Ovary (tissue), 3 donors: ENCODE measurements around the gene KIF16B.

Experiments used
- EP300 ChIP-seq: sonication (generic); formaldehyde crosslinking; IDR thresholded peaks from one replicate; pipeline ENCODE4 v1.6.1; 2017; ENCODE audit warnings: antibody characterized with exemption
- POLR2A ChIP-seq: fragments of 450-650 bp; IDR thresholded peaks from one replicate; pipeline ENCODE4 v1.6.1; 2017; ENCODE audit warnings: antibody characterized with exemption, mild to moderate bottlenecking, moderate library complexity
- TF ChIP-seq, protein P1 (sequence below), 3 donors: fragments of 450-650 bp in 2 of 3; fragments of 200-600 bp in 1 of 3; IDR thresholded peaks; one replicate each; pipeline versions ENCODE4 v1.5.1 to v1.8.0; 2016 to 2022; ENCODE audit warnings: antibody characterized with exemption in 3 of 3, mild to moderate bottlenecking in 1 of 3
- donor health status: DM: no; HTN: no; CAD: no.

DNA sequence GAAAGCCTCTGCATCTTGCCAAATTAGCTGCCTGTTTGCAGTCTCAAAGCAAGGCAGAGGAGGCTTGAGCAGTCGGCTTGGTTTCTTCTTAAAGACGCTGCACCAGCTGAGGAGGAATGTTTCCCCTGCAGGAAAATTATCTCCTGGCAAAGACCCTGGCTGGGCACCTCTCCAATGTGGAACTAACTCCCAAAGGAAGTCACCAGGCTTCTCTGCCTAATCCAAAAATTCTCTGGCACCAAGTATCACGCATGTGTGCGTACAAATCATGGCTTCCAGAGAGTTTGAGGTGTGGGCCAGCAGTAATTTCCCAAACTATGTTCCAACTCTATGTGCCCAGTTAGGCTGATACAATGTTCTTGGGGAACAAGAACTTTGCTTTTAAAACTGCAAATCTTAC, 176.2 kb downstream of the KIF16B start:
- TF ChIP-seq EP300 (no peak), POLR2A (no peak)
- TF ChIP-seq, protein P1, sequence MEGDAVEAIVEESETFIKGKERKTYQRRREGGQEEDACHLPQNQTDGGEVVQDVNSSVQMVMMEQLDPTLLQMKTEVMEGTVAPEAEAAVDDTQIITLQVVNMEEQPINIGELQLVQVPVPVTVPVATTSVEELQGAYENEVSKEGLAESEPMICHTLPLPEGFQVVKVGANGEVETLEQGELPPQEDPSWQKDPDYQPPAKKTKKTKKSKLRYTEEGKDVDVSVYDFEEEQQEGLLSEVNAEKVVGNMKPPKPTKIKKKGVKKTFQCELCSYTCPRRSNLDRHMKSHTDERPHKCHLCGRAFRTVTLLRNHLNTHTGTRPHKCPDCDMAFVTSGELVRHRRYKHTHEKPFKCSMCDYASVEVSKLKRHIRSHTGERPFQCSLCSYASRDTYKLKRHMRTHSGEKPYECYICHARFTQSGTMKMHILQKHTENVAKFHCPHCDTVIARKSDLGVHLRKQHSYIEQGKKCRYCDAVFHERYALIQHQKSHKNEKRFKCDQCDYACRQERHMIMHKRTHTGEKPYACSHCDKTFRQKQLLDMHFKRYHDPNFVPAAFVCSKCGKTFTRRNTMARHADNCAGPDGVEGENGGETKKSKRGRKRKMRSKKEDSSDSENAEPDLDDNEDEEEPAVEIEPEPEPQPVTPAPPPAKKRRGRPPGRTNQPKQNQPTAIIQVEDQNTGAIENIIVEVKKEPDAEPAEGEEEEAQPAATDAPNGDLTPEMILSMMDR (IDR thresholded peaks at IDR 0.05): no peak
